Measurements from ENCODE around the gene MRO. TPM values are rescaled to one million over a fixed set of nuclear protein-coding genes. Genes with fewer than 3 reads are reported as not detected.

Gene MRO
- total RNA-seq, 1 experiment from 2014 or later, result not detected

GRCh38 chr18:50825621-50826020, 5.8 kb upstream of the MRO start:
- TF ChIP-seq SIN3A (IDR thresholded peaks at IDR 0.05; ENCODE audit: borderline replicate concordance, insufficient read depth, low read depth, low read length) (no peak), TCF7L2 (IDR thresholded peaks at IDR 0.05; ENCODE audit: low read depth, low read length) (no peak), POLR2AphosphoS5 (IDR thresholded peaks at IDR 0.05; ENCODE audit: low read depth, low read length) (no peak), CTCF (IDR thresholded peaks at IDR 0.05) (no peak)
- TF ChIP-seq, protein P1, sequence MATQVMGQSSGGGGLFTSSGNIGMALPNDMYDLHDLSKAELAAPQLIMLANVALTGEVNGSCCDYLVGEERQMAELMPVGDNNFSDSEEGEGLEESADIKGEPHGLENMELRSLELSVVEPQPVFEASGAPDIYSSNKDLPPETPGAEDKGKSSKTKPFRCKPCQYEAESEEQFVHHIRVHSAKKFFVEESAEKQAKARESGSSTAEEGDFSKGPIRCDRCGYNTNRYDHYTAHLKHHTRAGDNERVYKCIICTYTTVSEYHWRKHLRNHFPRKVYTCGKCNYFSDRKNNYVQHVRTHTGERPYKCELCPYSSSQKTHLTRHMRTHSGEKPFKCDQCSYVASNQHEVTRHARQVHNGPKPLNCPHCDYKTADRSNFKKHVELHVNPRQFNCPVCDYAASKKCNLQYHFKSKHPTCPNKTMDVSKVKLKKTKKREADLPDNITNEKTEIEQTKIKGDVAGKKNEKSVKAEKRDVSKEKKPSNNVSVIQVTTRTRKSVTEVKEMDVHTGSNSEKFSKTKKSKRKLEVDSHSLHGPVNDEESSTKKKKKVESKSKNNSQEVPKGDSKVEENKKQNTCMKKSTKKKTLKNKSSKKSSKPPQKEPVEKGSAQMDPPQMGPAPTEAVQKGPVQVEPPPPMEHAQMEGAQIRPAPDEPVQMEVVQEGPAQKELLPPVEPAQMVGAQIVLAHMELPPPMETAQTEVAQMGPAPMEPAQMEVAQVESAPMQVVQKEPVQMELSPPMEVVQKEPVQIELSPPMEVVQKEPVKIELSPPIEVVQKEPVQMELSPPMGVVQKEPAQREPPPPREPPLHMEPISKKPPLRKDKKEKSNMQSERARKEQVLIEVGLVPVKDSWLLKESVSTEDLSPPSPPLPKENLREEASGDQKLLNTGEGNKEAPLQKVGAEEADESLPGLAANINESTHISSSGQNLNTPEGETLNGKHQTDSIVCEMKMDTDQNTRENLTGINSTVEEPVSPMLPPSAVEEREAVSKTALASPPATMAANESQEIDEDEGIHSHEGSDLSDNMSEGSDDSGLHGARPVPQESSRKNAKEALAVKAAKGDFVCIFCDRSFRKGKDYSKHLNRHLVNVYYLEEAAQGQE (IDR thresholded peaks at IDR 0.05; ENCODE audit: insufficient read depth in 1 of 2, low read depth in 2 of 2, low read length in 1 of 2), result no peak
- no peak for DNase-seq (ENCODE audit: low read depth, low spot score)
- CTCF ChIA-PET, result no interaction called here
- no peaks in the 10 kb centered on the region for H3K9me3 ChIP-seq (ENCODE audit: control insufficient read depth, insufficient read depth, low read depth, low read length)
- in situ Hi-C loops (cut with HindIII; ENCODE audit: low pct_unique_long_range_greater_than_20kb, low sequenced_read_pairs), result no loop called here
- no peaks in the 10 kb centered on the region for H3K27me3 ChIP-seq (ENCODE audit: control insufficient read depth, insufficient read depth, low read length)
- POLR2A ChIA-PET, result no interaction called here
- no peak overlapping the region for H3K27ac ChIP-seq (ENCODE audit: low read length)
- H3K36me3 ChIP-seq (ENCODE audit: control insufficient read depth, insufficient read depth, low read length), result no peaks in the 10 kb centered on the region
- no peak for ATAC-seq
- H3K4me1 ChIP-seq (ENCODE audit: control insufficient read depth, insufficient read depth, low read length), result no peaks in the 10 kb centered on the region
- intact Hi-C loops (cut with micrococcal nuclease; ENCODE audit: unreplicated experiment), result no loop called here
- no TSS peak for BruUV-seq (replicated peaks)
- H3K4me3 ChIP-seq (ENCODE audit: low read depth in 2 of 2, low read length in 2 of 2), result no peak overlapping the region

DNA sequence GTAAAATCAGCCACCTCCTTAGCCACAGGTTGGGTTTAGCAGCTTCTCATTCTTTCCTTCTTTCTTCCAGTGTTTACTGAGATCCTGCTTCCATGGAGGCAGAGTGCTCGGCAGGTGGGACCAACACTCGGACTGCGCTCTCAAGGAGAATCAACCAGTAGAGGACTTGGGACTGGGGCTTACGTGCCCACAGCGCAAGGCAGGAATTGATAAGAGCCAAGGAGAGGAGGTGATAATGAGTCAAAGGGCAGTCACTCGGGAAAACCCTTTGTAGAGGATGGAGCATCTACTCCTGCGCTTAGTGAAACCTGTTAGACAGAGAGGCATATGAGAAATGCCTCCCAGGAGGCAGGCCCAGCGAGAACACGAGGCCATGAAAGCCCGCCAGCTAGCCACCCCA, 2.9 kb upstream of the MRO start:
- Histone ChIP-seq H3K27me3 (ENCODE audit: control insufficient read depth, insufficient read depth, low read length) (no peaks in the 10 kb centered on the region), H3K4me1 (ENCODE audit: control insufficient read depth, insufficient read depth, low read length) (no peaks in the 10 kb centered on the region), H3K27ac (ENCODE audit: low read length) (no peak overlapping the region), H3K4me3 (ENCODE audit: low read depth in 2 of 2, low read length in 2 of 2) (no peak overlapping the region), H3K36me3 (ENCODE audit: control insufficient read depth, insufficient read depth, low read length) (no peaks in the 10 kb centered on the region), H3K9me3 (ENCODE audit: control insufficient read depth, insufficient read depth, low read depth, low read length) (no peaks in the 10 kb centered on the region)
- POLR2A ChIA-PET, result no interaction called here
- TF ChIP-seq SIN3A (IDR thresholded peaks at IDR 0.05; ENCODE audit: borderline replicate concordance, insufficient read depth, low read depth, low read length), result no peak
- ATAC-seq, result no peak
- in situ Hi-C loops (cut with HindIII; ENCODE audit: low pct_unique_long_range_greater_than_20kb, low sequenced_read_pairs) (no loop called here), intact Hi-C loops (cut with micrococcal nuclease; ENCODE audit: unreplicated experiment) (no loop called here)
- no TSS peak for BruUV-seq (replicated peaks)
- DNase-seq (ENCODE audit: low read depth, low spot score), result no peak
- CTCF ChIA-PET, result no interaction called here

DNA sequence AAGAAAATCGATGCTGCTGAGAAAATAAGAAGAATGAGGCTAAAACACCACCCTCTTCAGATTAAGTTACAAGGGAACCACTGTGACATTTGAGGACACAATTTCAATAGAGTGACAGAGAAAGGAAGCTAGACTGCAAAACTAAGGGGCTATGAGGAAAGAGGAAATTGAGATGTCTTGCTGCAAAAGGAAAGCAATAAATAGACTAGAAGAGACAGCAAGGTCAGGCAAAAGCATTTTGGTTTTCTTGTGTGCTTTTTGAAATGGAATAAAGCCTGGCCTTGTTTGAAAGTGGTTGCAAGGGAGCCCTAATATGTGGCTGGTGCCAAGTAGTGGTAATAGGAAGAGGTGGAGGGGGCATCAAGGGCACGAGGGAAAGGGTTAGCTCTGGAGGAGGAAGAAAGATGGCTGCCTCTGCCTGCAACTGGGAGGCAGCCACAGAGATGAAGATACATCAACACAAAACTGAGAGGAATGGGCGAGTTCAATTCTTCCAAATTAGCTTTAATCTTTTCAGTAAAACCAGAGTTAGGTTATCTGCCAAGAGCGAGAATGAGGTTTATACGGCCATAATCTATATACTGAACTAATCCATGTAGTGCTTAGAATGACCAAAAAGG, 1.2 kb upstream of the MRO start:
- H3K4me3 ChIP-seq (ENCODE audit: low read depth in 2 of 2, low read length in 2 of 2), result no peak overlapping the region
- TF ChIP-seq POLR2AphosphoS5 (IDR thresholded peaks at IDR 0.05; ENCODE audit: low read depth, low read length) (no peak), CTCF (IDR thresholded peaks at IDR 0.05) (no peak), SIN3A (IDR thresholded peaks at IDR 0.05; ENCODE audit: borderline replicate concordance, insufficient read depth, low read depth, low read length) (no peak), TCF7L2 (IDR thresholded peaks at IDR 0.05; ENCODE audit: low read depth, low read length) (no peak)
- TF ChIP-seq, protein P1 (IDR thresholded peaks at IDR 0.05; ENCODE audit: insufficient read depth in 1 of 2, low read depth in 2 of 2, low read length in 1 of 2), result no peak
- H3K4me1 ChIP-seq (ENCODE audit: control insufficient read depth, insufficient read depth, low read length), result no peaks in the 10 kb centered on the region
- DNase-seq (ENCODE audit: low read depth, low spot score) (no peak), ATAC-seq (no peak)
- ChIA-PET POLR2A (no interaction called here), CTCF (no interaction called here)
- H3K27me3 ChIP-seq (ENCODE audit: control insufficient read depth, insufficient read depth, low read length), result no peaks in the 10 kb centered on the region
- H3K27ac ChIP-seq (ENCODE audit: low read length), result no peak overlapping the region
- intact Hi-C loops (cut with micrococcal nuclease; ENCODE audit: unreplicated experiment) (loop anchor here (2.0 kb wide), 2 partner anchors 46 to 230 kb away; no protein-coding TSS in a partner anchor), in situ Hi-C loops (cut with HindIII; ENCODE audit: low pct_unique_long_range_greater_than_20kb, low sequenced_read_pairs) (no loop called here)
- no TSS peak for BruUV-seq (replicated peaks)
- no peaks in the 10 kb centered on the region for H3K36me3 ChIP-seq (ENCODE audit: control insufficient read depth, insufficient read depth, low read length)
- H3K9me3 ChIP-seq (ENCODE audit: control insufficient read depth, insufficient read depth, low read depth, low read length), result no peaks in the 10 kb centered on the region
